ENCODE measurements around the gene LETM1. TPM values are rescaled to one million over a fixed set of nuclear protein-coding genes. Genes with fewer than 3 reads are reported as not detected.

The LETM1 gene
- total RNA-seq, 2 experiments from 2014 or later, result 56.6 to 58.9 TPM

GRCh38 chr4:1787411-1788077 lies 68.4 kb downstream of the LETM1 start:
- no peak for DNase-seq
- Mint-ChIP-seq H3K27me3 (ENCODE audit: low read depth) (peaks cover 5% of the 10 kb centered on the region), H3K36me3 (ENCODE audit: low read depth) (no peaks in the 10 kb centered on the region), H3K4me1 (ENCODE audit: low read depth) (no peaks in the 10 kb centered on the region), H3K4me3 (no peak overlapping the region), H3K9me3 (ENCODE audit: insufficient read depth) (no peaks in the 10 kb centered on the region), H3K27ac (no peak overlapping the region)
- CTCF ChIA-PET, result no interaction called here
- POLR2A ChIA-PET, result no interaction called here
- ATAC-seq, result no peak

- CTCF ChIA-PET, result no interaction called here
- no peak overlapping the region for H3K27ac Mint-ChIP-seq
- peaks cover 3% of the 10 kb centered on the region for H3K27me3 Mint-ChIP-seq (ENCODE audit: low read depth)
- POLR2A ChIA-PET, result no interaction called here
- no peak overlapping the region for H3K4me3 Mint-ChIP-seq
- DNase-seq, result no peak
- H3K9me3 Mint-ChIP-seq (ENCODE audit: insufficient read depth), result no peaks in the 10 kb centered on the region
- ATAC-seq, result no peak
- H3K4me1 Mint-ChIP-seq (ENCODE audit: low read depth), result no peaks in the 10 kb centered on the region
- H3K36me3 Mint-ChIP-seq (ENCODE audit: low read depth), result no peaks in the 10 kb centered on the region
These were observed 69.2 kb downstream of the LETM1 start for GRCh38 chr4:1786544-1787362.

- POLR2A ChIA-PET, result no interaction called here
- H3K27ac Mint-ChIP-seq, result no peak overlapping the region
- no peaks in the 10 kb centered on the region for H3K36me3 Mint-ChIP-seq (ENCODE audit: low read depth)
- ATAC-seq (no peak), DNase-seq (no peak)
- no peaks in the 10 kb centered on the region for H3K27me3 Mint-ChIP-seq (ENCODE audit: low read depth)
- H3K4me1 Mint-ChIP-seq (ENCODE audit: low read depth), result no peaks in the 10 kb centered on the region
- CTCF ChIA-PET, result no interaction called here
- H3K4me3 Mint-ChIP-seq, result no peak overlapping the region
- no peaks in the 10 kb centered on the region for H3K9me3 Mint-ChIP-seq (ENCODE audit: insufficient read depth)
These were observed 70.4 kb downstream of the LETM1 start for GRCh38 chr4:1785592-1785991.

GRCh38 chr4:1784789-1785591 lies 71.0 kb downstream of the LETM1 start:
- DNase-seq, result no peak
- ChIA-PET POLR2A (no interaction called here), CTCF (no interaction called here)

GRCh38 chr4:1784395-1784788 lies 71.6 kb downstream of the LETM1 start:
- H3K36me3 Mint-ChIP-seq (ENCODE audit: low read depth), result no peaks in the 10 kb centered on the region
- ChIA-PET POLR2A (no interaction called here), CTCF (no interaction called here)

More at GRCh38 chr4:1784789-1785591, 71.0 kb downstream of the LETM1 start:
- Mint-ChIP-seq H3K9me3 (ENCODE audit: insufficient read depth) (no peaks in the 10 kb centered on the region), H3K4me3 (no peak overlapping the region), H3K36me3 (ENCODE audit: low read depth) (no peaks in the 10 kb centered on the region), H3K27me3 (ENCODE audit: low read depth) (no peaks in the 10 kb centered on the region), H3K4me1 (ENCODE audit: low read depth) (no peaks in the 10 kb centered on the region), H3K27ac (no peak overlapping the region)
- ATAC-seq, result no peak

GRCh38 chr4:1783970-1784369 lies 72.0 kb downstream of the LETM1 start:
- H3K27me3 Mint-ChIP-seq (ENCODE audit: low read depth), result no peaks in the 10 kb centered on the region
- H3K9me3 Mint-ChIP-seq (ENCODE audit: insufficient read depth), result no peaks in the 10 kb centered on the region
- ChIA-PET CTCF (interaction anchor here (1.0 kb wide), 1 partner anchor 36 kb away, joined by 3 read pairs; no protein-coding TSS in a partner anchor), POLR2A (no interaction called here)
- no peaks in the 10 kb centered on the region for H3K4me1 Mint-ChIP-seq (ENCODE audit: low read depth)
- no peaks in the 10 kb centered on the region for H3K36me3 Mint-ChIP-seq (ENCODE audit: low read depth)
- H3K27ac Mint-ChIP-seq, result no peak overlapping the region
- ATAC-seq, result no peak
- no peak overlapping the region for H3K4me3 Mint-ChIP-seq
- no peak for DNase-seq

More at GRCh38 chr4:1784395-1784788, 71.6 kb downstream of the LETM1 start:
- Mint-ChIP-seq H3K9me3 (ENCODE audit: insufficient read depth) (no peaks in the 10 kb centered on the region), H3K27me3 (ENCODE audit: low read depth) (no peaks in the 10 kb centered on the region), H3K4me1 (ENCODE audit: low read depth) (no peaks in the 10 kb centered on the region), H3K27ac (no peak overlapping the region), H3K4me3 (no peak overlapping the region)
- DNase-seq, result no peak
- no peak for ATAC-seq

GRCh38 chr4:1783015-1783414 lies 72.9 kb downstream of the LETM1 start:
- ATAC-seq (no peak), DNase-seq (no peak)
- ChIA-PET POLR2A (interaction anchor here (0.6 to 0.7 kb wide), 2 partner anchors 70 to 858 kb away, joined by 3 read pairs; no protein-coding TSS in a partner anchor), CTCF (interaction anchor here (1.0 kb wide), 1 partner anchor 35 kb away, joined by 3 read pairs; no protein-coding TSS in a partner anchor)
- Mint-ChIP-seq H3K27ac (no peak overlapping the region), H3K27me3 (ENCODE audit: low read depth) (no peaks in the 10 kb centered on the region), H3K4me3 (no peak overlapping the region), H3K9me3 (ENCODE audit: insufficient read depth) (no peaks in the 10 kb centered on the region), H3K4me1 (ENCODE audit: low read depth) (no peaks in the 10 kb centered on the region), H3K36me3 (ENCODE audit: low read depth) (no peaks in the 10 kb centered on the region)

GRCh38 chr4:1780435-1780834 lies 75.5 kb downstream of the LETM1 start:
- no peaks in the 10 kb centered on the region for H3K9me3 Mint-ChIP-seq (ENCODE audit: insufficient read depth)
- CTCF ChIA-PET, result no interaction called here
- H3K27me3 Mint-ChIP-seq (ENCODE audit: low read depth), result no peaks in the 10 kb centered on the region

GRCh38 chr4:1779588-1780382 lies 76.2 kb downstream of the LETM1 start:
- POLR2A ChIA-PET, result no interaction called here

More at GRCh38 chr4:1780435-1780834, 75.5 kb downstream of the LETM1 start:
- Mint-ChIP-seq H3K4me3 (no peak overlapping the region), H3K27ac (no peak overlapping the region), H3K4me1 (ENCODE audit: low read depth) (no peaks in the 10 kb centered on the region), H3K36me3 (ENCODE audit: low read depth) (no peaks in the 10 kb centered on the region)
- DNase-seq (no peak), ATAC-seq (no peak)
- POLR2A ChIA-PET, result no interaction called here

GRCh38 chr4:1778642-1779392 lies 77.1 kb downstream of the LETM1 start:
- Mint-ChIP-seq H3K36me3 (ENCODE audit: low read depth) (no peaks in the 10 kb centered on the region), H3K4me1 (ENCODE audit: low read depth) (no peaks in the 10 kb centered on the region), H3K4me3 (no peak overlapping the region), H3K27me3 (ENCODE audit: low read depth) (no peaks in the 10 kb centered on the region), H3K9me3 (ENCODE audit: insufficient read depth) (no peaks in the 10 kb centered on the region), H3K27ac (no peak overlapping the region)
- ATAC-seq (no peak), DNase-seq (no peak)
- ChIA-PET CTCF (interaction anchor here (0.9 kb wide), 1 partner anchor 32 kb away, joined by 3 read pairs; no protein-coding TSS in a partner anchor), POLR2A (no interaction called here)

More at GRCh38 chr4:1779588-1780382, 76.2 kb downstream of the LETM1 start:
- H3K27me3 Mint-ChIP-seq (ENCODE audit: low read depth), result no peaks in the 10 kb centered on the region
- no peak for DNase-seq
- no peak overlapping the region for H3K4me3 Mint-ChIP-seq
- H3K9me3 Mint-ChIP-seq (ENCODE audit: insufficient read depth), result no peaks in the 10 kb centered on the region
- CTCF ChIA-PET, result interaction anchor here (0.9 kb wide), 1 partner anchor 33 kb away, joined by 3 read pairs; no protein-coding TSS in a partner anchor
- no peaks in the 10 kb centered on the region for H3K36me3 Mint-ChIP-seq (ENCODE audit: low read depth)
- ATAC-seq, result no peak
- H3K4me1 Mint-ChIP-seq (ENCODE audit: low read depth), result no peaks in the 10 kb centered on the region
- H3K27ac Mint-ChIP-seq, result no peak overlapping the region

Data from activated CD8-positive, alpha-beta T cell treated with anti-CD3 and anti-CD28 coated beads, Interleukin-2, amount 10 ng/mL, durations not matched to agents 7 days and 5 days (primary cell).